HG02970 (cell line): ENCODE results near the gene EIF4E2.

Source experiments
- ATAC-seq: cut with Tn5 transposase; IDR thresholded peaks from one replicate; pipeline ENCODE4 v1.9.1; 2021; ENCODE audit warnings: mild to moderate bottlenecking, moderate library complexity, moderate number of reproducible peaks; ENCODE audit not compliant: unreplicated experiment, low FRiP score

Gene EIF4E2

DNA sequence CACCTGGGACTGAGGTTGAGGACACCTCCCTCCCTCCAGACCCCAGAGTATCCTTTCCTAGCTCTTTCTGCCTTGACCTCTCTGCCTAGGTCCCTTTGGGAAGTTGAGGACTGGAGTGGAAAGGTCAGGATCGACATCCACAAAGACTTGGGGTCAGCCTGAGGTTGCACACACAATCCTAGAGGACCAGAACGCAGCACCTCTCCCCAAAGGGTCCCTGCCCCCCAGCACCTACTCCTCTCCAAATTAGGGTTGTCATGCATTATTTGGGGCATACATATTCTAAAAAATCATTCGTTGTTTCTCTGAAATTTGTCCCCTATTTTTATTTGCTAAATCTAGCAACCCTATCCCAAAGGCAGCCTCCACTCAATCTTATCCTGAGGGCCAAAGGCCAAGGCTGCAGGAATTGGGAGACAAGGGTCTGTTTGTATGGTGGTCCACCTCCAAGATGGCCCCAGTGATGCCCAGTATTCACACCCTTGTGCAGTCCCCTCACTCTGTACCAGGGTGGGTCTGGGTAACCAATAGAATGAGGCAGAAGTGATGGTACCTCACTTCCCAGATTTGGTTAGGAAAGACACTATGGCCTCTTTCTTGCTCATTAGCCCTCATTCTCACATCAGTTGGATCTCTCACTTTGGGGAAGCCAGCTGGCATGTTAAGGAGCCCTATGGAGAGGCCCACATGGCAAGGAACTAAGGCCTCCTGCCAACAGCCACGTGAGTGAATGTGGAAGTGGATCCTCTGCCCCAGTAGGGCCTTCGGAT, 14.5 kb upstream of the EIF4E2 start:
- ATAC-seq = no peak

DNA sequence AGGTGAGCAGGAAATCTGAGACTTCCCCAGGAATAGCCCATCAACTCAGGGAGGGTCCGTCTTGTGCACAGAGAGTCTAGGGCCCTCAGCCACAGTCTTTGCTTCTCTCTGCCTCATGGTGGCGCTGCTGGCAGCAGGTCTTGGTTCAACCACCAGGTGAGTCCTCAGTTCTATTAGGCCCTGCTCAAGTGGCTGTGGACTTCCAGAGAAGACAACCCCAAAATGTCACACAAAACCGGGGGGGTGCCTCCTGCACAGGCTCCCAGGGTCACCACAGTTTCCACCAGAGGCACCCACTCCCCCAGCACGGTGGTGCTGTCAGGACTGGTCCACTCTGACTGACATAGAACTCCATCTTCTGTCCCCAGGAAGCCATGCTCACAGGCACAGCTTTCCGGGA, 13.4 kb upstream of the EIF4E2 start:
- no peak for ATAC-seq

- no peak for ATAC-seq
These were observed 13.0 kb upstream of the EIF4E2 start for GRCh38 chr2:232537499-232537898.

DNA sequence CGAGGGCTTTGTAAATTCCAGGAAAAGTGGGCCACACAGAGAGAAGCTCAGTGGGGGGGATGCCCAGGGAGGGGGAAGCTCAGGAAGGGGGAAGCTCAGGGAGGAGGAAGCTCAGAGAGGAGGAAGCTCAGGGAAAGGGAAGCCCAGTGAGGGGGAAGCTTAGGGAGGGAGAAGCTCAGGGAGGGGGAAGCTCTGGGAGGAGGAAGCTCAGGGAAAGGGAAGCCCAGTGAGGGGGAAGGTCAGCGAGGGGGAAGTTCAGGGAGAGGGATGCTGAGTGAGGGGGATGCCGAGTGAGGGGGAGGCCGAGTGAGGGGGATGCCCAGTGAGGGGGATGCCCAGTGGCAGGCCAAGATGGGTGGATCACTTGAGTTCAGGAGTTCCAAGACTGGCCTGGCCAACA, 11.8 kb upstream of the EIF4E2 start:
- no peak for ATAC-seq

DNA sequence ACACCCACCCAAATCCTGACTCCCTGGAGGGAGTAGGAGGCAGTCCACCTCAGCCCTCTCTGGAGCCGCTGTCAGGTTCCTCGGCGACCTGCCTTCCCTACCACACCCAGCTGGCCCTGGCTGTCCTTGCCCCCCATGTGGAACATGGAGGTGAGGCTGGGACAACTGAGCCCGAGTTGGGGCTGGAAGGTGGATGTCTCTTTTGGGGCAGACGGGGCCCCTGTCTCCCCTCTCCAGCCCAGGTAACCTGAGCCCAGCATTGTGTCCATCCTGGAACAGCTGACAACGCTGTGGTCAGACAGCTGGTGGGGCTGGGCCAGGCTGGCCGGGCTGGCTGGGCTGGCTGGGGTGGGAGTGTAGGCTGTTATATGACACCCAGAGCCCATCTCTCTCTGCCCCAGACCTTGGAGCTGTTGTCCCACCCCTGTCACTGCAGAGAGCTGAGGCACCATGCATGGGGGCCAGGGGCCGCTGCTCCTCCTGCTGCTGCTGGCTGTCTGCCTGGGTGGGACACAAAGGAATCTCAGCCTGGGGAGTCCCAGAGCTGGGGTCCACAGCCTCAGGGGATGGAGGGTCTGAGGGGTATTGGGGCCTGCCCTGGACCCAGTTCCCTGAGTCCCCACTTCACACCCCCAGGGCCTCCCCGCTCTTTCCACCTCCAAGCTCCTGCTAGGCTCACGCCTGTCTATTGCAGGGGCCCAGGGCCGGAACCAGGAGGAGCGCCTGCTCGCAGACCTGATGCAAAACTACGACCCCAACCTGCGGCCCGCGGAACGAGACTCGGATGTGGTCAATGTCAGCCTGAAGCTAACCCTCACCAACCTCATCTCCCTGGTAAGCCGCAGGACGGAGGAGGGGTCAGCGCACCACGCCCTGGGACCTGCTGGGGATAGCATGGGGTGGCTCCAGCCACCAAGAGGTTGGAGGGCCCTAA, 10.9 kb upstream of the EIF4E2 start, which contains the start of gene CHRNG:
Gene CHRNG, plus strand, starts transcription at position 395 of the 934 bp plus-strand sequence. Its CDS starts 56 bp downstream, at position 451.
- no peak for ATAC-seq

DNA sequence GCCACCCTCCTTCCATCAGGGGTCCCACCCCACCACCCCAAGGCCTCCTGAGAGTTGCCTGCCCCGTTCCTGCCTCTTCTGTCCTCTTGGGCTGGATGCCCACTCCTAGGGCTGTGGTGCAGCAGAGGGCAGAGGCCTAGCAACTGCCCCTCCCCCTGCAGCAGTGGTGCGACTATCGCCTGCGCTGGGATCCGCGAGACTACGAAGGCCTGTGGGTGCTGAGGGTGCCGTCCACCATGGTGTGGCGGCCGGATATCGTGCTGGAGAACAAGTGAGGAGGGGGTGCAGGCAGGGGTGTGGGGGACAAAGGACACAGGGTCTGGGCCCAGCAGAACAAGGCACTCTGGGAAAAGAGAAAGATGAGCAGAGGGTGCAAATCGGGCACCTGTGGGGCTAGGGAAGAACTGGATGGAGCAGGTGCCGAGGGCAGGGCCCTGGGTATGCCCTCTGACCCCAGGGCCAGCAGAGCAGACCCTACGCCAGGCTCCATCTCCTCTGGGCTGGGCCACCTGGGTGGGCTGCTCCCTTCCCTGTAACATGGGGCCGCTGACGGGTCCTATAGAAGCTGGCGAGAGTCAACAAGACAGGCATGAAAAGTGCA, 9.9 kb upstream of the EIF4E2 start:
- ATAC-seq = no peak

GRCh38 chr2:232541195-232541960, 9.1 kb upstream of the EIF4E2 start:
- ATAC-seq = no peak

DNA sequence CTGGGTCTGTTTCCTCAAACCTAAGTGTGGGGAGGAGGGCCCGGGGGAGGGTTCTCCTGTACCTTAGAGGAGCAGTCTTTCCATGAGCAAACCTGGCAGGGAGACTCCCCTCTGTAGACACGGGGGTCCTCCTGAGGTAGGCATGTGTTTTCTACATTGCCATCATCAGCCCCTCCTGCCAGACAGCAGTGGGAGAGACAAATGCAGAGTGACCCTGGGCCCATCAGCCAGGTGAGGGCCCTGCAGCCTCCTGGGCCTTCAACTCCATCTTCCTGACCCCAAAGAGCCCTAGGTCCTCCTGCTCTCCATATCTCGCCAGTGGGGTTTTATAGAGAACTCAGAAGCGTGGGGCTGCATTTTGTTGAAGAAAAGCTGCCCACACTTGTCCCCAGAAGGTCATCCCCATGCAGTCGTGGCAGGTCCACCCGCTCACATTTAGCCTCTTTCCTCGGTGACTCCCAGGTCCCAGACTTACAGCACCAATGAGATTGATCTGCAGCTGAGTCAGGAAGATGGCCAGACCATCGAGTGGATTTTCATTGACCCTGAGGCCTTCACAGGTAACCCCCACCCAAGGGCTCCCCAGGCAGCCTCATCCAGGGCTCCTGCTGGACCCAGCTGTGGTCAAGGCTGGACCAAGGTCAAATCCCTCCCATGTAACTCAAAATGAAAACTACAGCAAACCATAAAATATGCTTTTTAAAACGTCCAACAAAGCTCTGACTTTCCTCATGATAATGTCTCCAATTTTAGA, 8.4 kb upstream of the EIF4E2 start:
- no peak for ATAC-seq

DNA sequence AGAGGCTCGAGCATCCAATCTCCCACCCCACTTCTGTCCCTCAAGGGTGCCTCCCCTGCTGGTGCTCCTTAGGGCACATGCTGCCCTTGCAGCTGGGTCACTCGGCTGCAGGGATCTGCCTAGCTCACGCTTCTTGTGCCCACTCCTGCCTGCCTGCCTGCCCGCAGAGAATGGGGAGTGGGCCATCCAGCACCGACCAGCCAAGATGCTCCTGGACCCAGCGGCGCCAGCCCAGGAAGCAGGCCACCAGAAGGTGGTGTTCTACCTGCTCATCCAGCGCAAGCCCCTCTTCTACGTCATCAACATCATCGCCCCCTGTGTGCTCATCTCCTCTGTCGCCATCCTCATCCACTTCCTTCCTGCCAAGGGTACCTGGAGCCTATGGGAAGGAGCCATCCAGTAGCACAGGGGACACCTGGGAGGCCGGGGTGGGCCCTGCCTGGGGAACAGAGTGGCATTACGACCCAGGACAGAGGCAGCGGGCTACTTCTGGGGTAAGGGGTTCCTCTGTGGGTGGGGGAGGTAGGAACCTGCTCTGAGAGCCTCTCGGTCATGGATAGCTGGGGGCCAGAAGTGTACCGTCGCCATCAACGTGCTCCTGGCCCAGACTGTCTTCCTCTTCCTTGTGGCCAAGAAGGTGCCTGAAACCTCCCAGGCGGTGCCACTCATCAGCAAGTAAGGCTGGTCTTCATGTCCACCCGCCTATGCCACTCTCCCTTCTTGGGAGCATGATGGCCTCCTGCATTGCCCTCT, 7.6 kb upstream of the EIF4E2 start:
- no peak for ATAC-seq

- no peak for ATAC-seq
These were observed 7.0 kb upstream of the EIF4E2 start for GRCh38 chr2:232543491-232543890.

DNA sequence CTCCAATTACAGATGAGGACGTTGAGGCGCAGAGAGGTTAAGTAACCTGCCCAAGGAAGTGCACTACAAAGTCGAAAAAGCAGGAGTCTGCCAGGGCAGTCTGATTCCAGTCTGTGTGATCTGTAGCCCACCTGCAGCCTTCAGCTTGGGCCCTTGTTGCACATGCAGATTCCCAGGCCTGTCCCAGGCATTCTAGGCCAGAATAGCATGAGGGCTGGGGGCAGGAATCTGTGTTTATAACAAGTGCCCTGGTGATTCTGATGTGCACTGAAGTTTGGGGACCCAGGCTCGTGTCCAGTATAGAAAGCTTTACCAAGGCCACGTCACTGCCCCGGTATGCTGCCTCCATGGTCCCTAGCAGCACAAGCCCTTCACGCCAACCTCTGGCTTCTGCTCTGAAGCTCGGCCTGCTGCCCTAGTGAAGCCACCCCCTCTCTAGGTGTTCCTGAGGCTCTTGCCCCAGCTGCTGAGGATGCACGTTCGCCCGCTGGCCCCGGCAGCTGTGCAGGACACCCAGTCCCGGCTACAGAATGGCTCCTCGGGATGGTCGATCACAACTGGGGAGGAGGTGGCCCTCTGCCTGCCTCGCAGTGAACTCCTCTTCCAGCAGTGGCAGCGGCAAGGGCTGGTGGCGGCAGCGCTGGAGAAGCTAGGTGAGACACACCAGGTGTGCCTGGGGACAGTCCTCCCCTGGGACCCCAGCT, 6.4 kb upstream of the EIF4E2 start:
- ATAC-seq = no peak

DNA sequence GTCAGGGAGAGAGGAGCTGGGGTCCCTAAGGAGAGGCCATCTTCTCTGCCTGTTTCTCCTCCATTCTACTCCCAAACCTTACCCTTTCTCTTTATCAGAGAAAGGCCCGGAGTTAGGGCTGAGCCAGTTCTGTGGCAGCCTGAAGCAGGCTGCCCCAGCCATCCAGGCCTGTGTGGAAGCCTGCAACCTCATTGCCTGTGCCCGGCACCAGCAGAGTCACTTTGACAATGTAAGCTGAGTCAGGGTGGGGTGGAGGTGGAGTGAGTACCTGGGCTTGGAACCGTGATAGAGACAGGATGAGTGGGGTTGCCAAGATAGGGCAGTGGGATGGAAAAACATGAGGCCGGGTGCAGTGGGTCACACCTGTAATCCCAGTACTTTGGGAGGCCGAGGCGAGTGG, 5.8 kb upstream of the EIF4E2 start:
- ATAC-seq = no peak

GRCh38 chr2:232545511-232546375, 4.7 kb upstream of the EIF4E2 start:
- ATAC-seq = no peak

GRCh38 chr2:232547991-232548390, 2.5 kb upstream of the EIF4E2 start:
- ATAC-seq = no peak

DNA sequence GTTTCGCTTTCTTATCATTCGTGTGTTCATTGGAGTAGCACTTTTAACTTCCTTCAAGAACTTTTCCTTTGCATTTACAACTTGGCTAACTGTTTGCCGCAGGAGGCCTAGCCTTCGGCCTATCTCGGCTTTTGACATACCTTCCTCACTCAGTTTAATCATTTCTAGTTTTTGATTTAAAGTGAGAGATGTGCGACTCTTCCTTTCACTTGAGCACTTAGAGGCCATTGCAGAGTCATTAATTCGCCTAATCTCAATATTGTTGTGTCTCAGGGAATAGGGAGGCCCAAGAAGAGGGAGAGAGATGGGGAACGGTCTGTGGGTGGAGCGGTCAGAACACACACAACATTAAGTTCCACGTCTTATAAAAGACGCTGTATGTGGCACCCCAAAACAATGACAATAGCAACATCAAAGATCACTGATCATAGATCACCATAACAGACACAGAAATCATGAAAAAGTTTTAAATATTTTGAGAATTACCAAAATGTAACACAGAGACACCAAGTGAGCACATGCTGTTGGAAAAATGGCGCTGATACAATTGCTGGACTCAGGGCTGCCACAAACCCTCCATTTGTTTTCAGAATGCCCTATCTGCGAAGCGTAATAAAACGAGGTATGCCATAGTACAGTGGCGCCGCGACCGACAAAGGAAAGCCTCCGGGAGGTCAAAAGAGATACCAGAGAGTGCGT, 685 bp upstream of the EIF4E2 start:
- no peak for ATAC-seq

DNA sequence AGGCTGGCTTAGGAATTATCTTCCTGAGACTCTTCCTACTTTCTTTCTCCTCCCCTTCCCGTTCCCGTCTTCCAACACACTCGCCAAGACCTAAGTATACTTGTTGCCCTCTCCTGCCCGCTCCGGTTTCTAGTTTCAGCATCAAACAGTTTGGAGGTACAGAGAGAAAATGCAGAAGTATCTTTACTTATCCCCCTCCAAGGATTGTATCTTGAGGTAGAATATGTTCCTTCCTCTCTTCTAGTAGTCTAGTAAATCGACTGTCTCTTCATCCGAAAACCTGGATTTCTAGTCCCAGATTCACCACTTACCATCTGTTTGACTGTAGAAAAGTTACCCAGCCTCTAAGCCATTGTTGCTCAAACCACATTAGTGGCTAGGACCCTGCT, 755 bp downstream of the EIF4E2 start:
- no peak for ATAC-seq

DNA sequence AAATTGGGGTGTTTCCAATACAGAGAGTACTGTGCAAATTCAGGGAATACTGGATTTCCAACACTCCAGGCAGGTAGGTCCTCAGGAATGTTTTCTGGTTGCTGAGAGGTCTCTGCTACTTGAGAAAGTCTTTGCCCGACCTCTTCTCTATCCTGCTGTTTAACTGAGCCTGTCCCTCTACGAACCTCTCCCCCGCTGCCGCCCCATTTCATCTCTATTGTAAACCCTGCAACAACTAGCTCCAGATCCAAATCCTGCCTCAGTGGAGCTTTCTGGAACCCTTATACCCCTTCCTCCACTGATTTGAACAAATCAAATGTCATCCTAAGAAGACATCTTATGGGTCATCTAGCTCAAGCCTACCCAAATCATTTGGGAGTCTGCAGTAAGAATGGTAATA, 1.3 kb downstream of the EIF4E2 start:
- no peak for ATAC-seq
